GM23338 (cell line): ENCODE measurements around the gene UBE2V1. TPM values are rescaled to one million over a fixed set of nuclear protein-coding genes. Genes with fewer than 3 reads are reported as not detected.

ENCODE experiments used
- ATAC-seq: fragments of 200-7000 bp; cut with Tn5 transposase; 3 replicates; pipeline ENCODE4 v1.9.1; 2020
- DNase-seq: peaks from one replicate; pipeline ENCODE4 v3.0.0-alpha.2; 2015; ENCODE audit warnings: low spot score
- H2AFZ ChIP-seq: fragments of 200-600 bp; sonication (generic); 2 replicates; pipeline ENCODE4 v1.8.0; 2016; ENCODE audit warnings: antibody characterized with exemption, mild to moderate bottlenecking, moderate library complexity
- H3F3A ChIP-seq: fragments of 200-600 bp; sonication (generic); replicated peaks from 2 replicates; pipeline ENCODE4 v1.8.0; 2017; ENCODE audit warnings: antibody characterized with exemption, mixed run types, low read depth
- H3K27ac ChIP-seq: fragments of 200-600 bp; sonication (generic); 2 replicates; pipeline ENCODE4 v1.6.1; 2016; ENCODE audit warnings: low read depth
- H3K27me3 ChIP-seq: fragments of 200-600 bp; sonication (generic); 2 replicates; pipeline ENCODE4 v1.8.0; 2016; ENCODE audit warnings: mild to moderate bottlenecking, mixed run types, moderate library complexity; ENCODE audit not compliant: insufficient read depth
- H3K36me3 ChIP-seq: fragments of 200-600 bp; sonication (generic); 2 replicates; pipeline ENCODE4 v1.8.0; 2016; ENCODE audit warnings: mild to moderate bottlenecking; ENCODE audit not compliant: insufficient read depth
- H3K4me1 ChIP-seq: fragments of 200-600 bp; sonication (generic); 2 replicates; pipeline ENCODE4 v1.8.0; 2016; ENCODE audit warnings: mild to moderate bottlenecking, moderate library complexity; ENCODE audit not compliant: insufficient read depth
- H3K4me2 ChIP-seq: fragments of 200-600 bp; sonication (generic); 2 replicates; pipeline ENCODE4 v1.7.1; 2017; ENCODE audit warnings: mixed run types
- H3K4me3 ChIP-seq: fragments of 200-600 bp; sonication (generic); 2 replicates; pipeline ENCODE4 v1.6.1; 2016; ENCODE audit warnings: mixed run types
- H3K79me2 ChIP-seq: fragments of 200-600 bp; sonication (generic); replicated peaks from 2 replicates; pipeline ENCODE4 v1.8.0; 2017; ENCODE audit warnings: mild to moderate bottlenecking; ENCODE audit not compliant: insufficient read depth
- H3K9me2 ChIP-seq: fragments of 200-600 bp; sonication (generic); 2 replicates; pipeline ENCODE4 v1.8.0; 2017; ENCODE audit not compliant: insufficient read depth
- H4K20me1 ChIP-seq: fragments of 200-600 bp; sonication (generic); replicated peaks from 2 replicates; pipeline ENCODE4 v1.8.0; 2017; ENCODE audit warnings: mild to moderate bottlenecking; ENCODE audit not compliant: insufficient read depth
- H3K27ac Mint-ChIP-seq: 2 replicates; pipeline ENCODE4 v1.8.0; 2020; ENCODE audit warnings: inconsistent platforms, mild to moderate bottlenecking, moderate library complexity, mixed read lengths
- H3K27me3 Mint-ChIP-seq: 3 replicates; pipeline ENCODE4 v1.8.0; 2022; ENCODE audit warnings: low read depth, mild to moderate bottlenecking, moderate library complexity, mixed read lengths, inconsistent platforms; ENCODE audit not compliant: insufficient read depth, poor library complexity
- H3K36me3 Mint-ChIP-seq: 3 replicates; pipeline ENCODE4 v1.8.0; 2021; ENCODE audit warnings: low read depth, mild to moderate bottlenecking, inconsistent platforms, moderate library complexity, mixed read lengths
- H3K4me1 Mint-ChIP-seq: 3 replicates; pipeline ENCODE4 v1.8.0; 2020; ENCODE audit warnings: mild to moderate bottlenecking, inconsistent platforms, mixed read lengths
- H3K4me3 Mint-ChIP-seq: 3 replicates; pipeline ENCODE4 v1.8.0; 2021; ENCODE audit warnings: moderate library complexity, mild to moderate bottlenecking, inconsistent platforms, mixed read lengths
- H3K9me3 Mint-ChIP-seq: 3 replicates; pipeline ENCODE4 v1.8.0; 2020; ENCODE audit warnings: moderate library complexity, mild to moderate bottlenecking, inconsistent platforms, mixed read lengths
- CREB1 ChIP-seq: fragments of 250-450 bp; sonication (Bioruptor Pico); IDR thresholded peaks from 2 replicates; pipeline ENCODE4 v1.5.0; 2020; ENCODE audit warnings: low read depth, mild to moderate bottlenecking, moderate library complexity
- POLR2AphosphoS5 ChIP-seq: IDR thresholded peaks from 2 replicates; pipeline ENCODE4 v1.6.1; 2016; ENCODE audit warnings: antibody characterized with exemption, low read depth
- STAT1 ChIP-seq: IDR thresholded peaks from one replicate; pipeline ENCODE4 v1.6.1; 2016; ENCODE audit warnings: antibody characterized with exemption; ENCODE audit not compliant: unreplicated experiment
- ZNF114 ChIP-seq: fragments of 250-450 bp; sonication (Bioruptor Pico); IDR thresholded peaks from 2 replicates; pipeline ENCODE4 v1.5.0; 2020; ENCODE audit warnings: mild to moderate bottlenecking, moderate library complexity
- polyA plus RNA-seq: library from polyadenylated mRNA; unstranded; fragments of >200 nt; fragmentation: Nextera tagmentation; extraction: Ambion mirVana; gene quantifications from 2 replicates; pipeline ENCODE4 v1.2.1, GENCODE V29; 2016
- total RNA-seq: library from RNA; depleted of rRNA; stranded (reverse); fragments of >200 nt; shearing (Covaris generic); gene quantifications from 2 replicates; pipeline ENCODE4 v1.2.3, GENCODE V29; 2014
- TF ChIP-seq, protein P1 (sequence below): IDR thresholded peaks from one replicate; pipeline ENCODE4 v1.6.1; 2018; ENCODE audit warnings: antibody characterized with exemption; ENCODE audit not compliant: unreplicated experiment
- TF ChIP-seq, protein P2 (sequence below): IDR thresholded peaks from 2 replicates; pipeline ENCODE4 v1.6.1; 2016; ENCODE audit warnings: antibody characterized with exemption

UBE2V1 gene
- total and polyA plus RNA-seq, 2 experiments from 2014 or later: 105 to 302 TPM

DNA sequence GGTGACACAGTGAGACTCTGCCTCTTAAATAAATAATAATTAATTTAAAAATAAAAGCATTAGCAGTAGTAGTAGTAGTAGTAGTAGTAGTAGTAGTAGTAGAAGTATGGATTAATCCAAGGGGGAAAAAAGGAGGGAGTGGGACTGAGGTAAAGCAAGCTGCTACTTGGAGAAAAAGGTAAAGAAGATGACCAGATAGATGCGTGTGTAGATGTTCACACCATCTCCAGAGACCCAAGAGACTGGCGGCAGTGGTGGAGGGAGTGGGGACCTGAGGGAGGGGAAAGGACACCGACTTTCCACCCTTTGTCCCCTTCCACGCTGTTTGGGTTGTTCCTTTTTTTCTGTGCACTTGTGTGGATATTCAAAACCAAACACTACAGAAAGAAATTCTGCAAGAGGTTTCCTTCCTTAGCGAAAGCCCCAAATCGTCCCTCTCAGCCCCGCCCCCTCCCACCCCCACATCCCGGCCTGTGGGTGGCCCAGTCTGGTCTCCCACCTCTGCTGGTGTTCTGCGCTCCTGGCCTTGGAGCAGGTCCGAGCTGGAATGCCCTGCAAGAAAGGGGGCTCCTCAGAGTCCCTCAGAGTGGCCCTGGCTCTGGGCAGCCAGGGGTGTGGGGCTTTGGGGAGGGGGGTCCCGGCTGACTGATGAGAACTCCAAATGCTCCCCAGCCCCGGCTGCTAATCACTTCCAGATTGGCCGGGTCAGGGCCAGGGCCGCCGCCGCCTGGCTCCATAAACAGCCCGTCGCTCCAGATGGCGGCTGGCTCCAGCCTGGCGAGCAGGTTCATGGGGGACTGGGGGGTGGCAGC, 60.2 kb downstream of the UBE2V1 start:
- Mint-ChIP-seq H3K27ac (no peak overlapping the region), H3K4me3 (no peak overlapping the region), H3K9me3 (no peaks in the 10 kb centered on the region), H3K4me1 (peaks cover 8% of the 10 kb centered on the region), H3K27me3 (peaks cover 11% of the 10 kb centered on the region), H3K36me3 (no peaks in the 10 kb centered on the region)
- Histone ChIP-seq H3K36me3 (no peaks in the 10 kb centered on the region), H3K9me2 (no peaks in the 10 kb centered on the region), H3K4me2 (no peak overlapping the region), H4K20me1 (no peaks in the 10 kb centered on the region), H3K4me1 (peaks cover 5% of the 10 kb centered on the region; the same call in 1 of the 2 replicates), H3K4me3 (no peak overlapping the region), H3K79me2 (no peaks in the 10 kb centered on the region), H3K27ac (no peak overlapping the region), H3K27me3 (no peaks in the 10 kb centered on the region), H2AFZ (no peak overlapping the region), H3F3A (peaks cover 6% of the 10 kb centered on the region)
- ATAC-seq (peak; percentile 23; the same call in 2 of the 3 replicates), DNase-seq (no peak)
- TF ChIP-seq, protein P1, sequence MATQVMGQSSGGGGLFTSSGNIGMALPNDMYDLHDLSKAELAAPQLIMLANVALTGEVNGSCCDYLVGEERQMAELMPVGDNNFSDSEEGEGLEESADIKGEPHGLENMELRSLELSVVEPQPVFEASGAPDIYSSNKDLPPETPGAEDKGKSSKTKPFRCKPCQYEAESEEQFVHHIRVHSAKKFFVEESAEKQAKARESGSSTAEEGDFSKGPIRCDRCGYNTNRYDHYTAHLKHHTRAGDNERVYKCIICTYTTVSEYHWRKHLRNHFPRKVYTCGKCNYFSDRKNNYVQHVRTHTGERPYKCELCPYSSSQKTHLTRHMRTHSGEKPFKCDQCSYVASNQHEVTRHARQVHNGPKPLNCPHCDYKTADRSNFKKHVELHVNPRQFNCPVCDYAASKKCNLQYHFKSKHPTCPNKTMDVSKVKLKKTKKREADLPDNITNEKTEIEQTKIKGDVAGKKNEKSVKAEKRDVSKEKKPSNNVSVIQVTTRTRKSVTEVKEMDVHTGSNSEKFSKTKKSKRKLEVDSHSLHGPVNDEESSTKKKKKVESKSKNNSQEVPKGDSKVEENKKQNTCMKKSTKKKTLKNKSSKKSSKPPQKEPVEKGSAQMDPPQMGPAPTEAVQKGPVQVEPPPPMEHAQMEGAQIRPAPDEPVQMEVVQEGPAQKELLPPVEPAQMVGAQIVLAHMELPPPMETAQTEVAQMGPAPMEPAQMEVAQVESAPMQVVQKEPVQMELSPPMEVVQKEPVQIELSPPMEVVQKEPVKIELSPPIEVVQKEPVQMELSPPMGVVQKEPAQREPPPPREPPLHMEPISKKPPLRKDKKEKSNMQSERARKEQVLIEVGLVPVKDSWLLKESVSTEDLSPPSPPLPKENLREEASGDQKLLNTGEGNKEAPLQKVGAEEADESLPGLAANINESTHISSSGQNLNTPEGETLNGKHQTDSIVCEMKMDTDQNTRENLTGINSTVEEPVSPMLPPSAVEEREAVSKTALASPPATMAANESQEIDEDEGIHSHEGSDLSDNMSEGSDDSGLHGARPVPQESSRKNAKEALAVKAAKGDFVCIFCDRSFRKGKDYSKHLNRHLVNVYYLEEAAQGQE: no peak
- TF ChIP-seq CREB1 (CRISPR knock-in tag): no peak

DNA sequence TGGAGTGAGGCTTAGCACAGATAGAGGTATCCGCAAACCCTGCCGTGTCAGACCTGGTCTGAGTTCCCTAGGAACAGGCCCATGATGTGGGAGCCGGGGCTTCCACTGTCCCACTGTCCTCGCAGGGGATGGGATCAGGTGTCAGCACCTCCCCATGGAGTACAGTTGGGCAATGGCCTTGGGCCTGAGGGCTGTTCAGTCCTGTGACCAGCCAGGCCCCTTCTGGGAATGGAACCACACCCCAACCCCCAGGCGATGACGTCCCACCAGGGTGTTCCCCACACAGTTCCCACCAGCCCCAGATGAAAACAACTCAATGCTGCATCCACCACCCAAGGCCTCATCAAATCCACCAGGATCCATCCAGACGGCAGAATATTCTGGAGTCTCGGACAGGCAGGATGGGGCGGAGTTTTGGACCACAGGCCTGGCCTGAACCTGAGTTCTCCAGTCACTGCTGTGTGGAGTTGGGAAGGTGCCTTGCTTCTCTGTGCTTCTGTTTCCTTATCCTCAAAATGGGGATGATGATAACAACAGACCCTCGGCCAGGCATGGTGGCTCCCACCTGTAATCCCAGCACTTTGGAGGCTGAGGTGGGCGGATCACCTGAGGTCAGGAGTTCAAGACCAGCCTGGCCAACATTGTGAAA, 62.2 kb downstream of the UBE2V1 start:
- no peak overlapping the region for H3K4me2 ChIP-seq
- Mint-ChIP-seq H3K27me3 (peaks cover 11% of the 10 kb centered on the region), H3K4me3 (no peak overlapping the region), H3K36me3 (no peaks in the 10 kb centered on the region), H3K9me3 (no peaks in the 10 kb centered on the region; the same call in 2 of the 3 replicates), H3K27ac (no peak overlapping the region), H3K4me1 (peaks cover 10% of the 10 kb centered on the region)
- peaks cover 9% of the 10 kb centered on the region for H3F3A ChIP-seq
- H3K4me3 ChIP-seq: no peak overlapping the region
- H3K27ac ChIP-seq: no peak overlapping the region
- H3K27me3 ChIP-seq: no peaks in the 10 kb centered on the region
- ATAC-seq (no peak; the same call in 2 of the 3 replicates), DNase-seq (no peak)
- H3K4me1 ChIP-seq: peaks cover 5% of the 10 kb centered on the region; the same call in 1 of the 2 replicates
- H3K36me3 ChIP-seq: no peaks in the 10 kb centered on the region
- H4K20me1 ChIP-seq: no peaks in the 10 kb centered on the region
- no peak overlapping the region for H2AFZ ChIP-seq
- H3K9me2 ChIP-seq: no peaks in the 10 kb centered on the region
- TF ChIP-seq, protein P2, sequence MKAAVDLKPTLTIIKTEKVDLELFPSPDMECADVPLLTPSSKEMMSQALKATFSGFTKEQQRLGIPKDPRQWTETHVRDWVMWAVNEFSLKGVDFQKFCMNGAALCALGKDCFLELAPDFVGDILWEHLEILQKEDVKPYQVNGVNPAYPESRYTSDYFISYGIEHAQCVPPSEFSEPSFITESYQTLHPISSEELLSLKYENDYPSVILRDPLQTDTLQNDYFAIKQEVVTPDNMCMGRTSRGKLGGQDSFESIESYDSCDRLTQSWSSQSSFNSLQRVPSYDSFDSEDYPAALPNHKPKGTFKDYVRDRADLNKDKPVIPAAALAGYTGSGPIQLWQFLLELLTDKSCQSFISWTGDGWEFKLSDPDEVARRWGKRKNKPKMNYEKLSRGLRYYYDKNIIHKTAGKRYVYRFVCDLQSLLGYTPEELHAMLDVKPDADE: no peak
- TF ChIP-seq ZNF114 (CRISPR knock-in tag): no peak
- no peak for TF ChIP-seq POLR2AphosphoS5
- no peak for TF ChIP-seq STAT1
- no peaks in the 10 kb centered on the region for H3K79me2 ChIP-seq
